Measurements from ENCODE around the gene PHACTR3. TPM values are rescaled to one million over a fixed set of nuclear protein-coding genes. Genes with fewer than 3 reads are reported as not detected.

PHACTR3 gene
- total RNA-seq, 4 donors from 2014 or later, result 0.54 to 0.81 (median 0.59) TPM; not detected in 1

DNA sequence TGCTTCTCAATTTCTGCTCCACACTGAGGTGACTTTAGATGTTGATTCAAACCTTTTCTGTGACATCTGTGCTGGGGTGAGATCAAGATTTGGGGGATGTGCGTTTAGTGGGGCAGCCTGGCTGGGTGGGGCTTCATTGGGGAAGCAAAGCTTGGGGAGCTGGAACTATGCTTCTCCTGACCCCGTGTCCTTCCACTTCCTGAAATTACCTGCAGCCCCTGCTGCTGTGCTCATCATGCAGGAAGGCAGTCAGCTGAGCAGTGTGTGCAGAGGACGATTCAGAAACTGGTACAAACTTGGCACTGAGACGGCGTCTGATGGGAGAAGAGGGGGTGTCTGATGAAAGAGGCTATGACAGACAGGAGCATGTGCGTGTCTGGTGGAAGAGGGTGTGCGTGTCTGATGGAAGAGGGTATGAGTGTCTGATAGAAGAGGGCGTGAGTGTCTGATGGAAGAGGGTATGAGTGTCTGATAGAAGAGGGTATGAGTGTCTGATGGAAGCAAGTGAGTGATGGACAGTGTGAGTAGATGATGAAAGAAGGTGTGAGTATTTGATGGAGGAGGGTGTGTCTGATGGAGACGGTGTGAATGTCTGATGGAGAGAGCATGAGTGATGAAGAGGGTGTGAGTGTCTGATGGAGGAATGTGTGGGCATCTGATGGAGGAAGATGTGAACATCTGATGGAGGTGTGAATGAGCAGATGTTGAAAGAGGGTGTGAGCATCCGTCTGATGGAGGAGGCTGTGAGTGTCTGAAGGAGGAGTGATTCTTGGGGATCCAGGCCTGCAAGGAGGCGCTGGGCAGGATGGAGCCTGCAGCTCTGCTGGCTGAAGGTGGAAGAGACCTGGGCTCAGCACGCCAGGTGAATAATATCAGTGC is 225.7 kb downstream of the PHACTR3 start:
- no peaks in the 10 kb centered on the region for H3K36me3 ChIP-seq
- no peak for ATAC-seq
- H3K27me3 ChIP-seq, result peaks cover 4% of the 10 kb centered on the region
- H3K4me3 ChIP-seq, result no peak overlapping the region
- WGBS, 2 donors (ENCODE audit: low coverage in 1 of 2), result 77 to 90% methylated on average over 4 to 8 of the region's 12 CpGs
- no peak for TF ChIP-seq EP300 (IDR thresholded peaks at IDR 0.05)
- TF ChIP-seq, protein P1, sequence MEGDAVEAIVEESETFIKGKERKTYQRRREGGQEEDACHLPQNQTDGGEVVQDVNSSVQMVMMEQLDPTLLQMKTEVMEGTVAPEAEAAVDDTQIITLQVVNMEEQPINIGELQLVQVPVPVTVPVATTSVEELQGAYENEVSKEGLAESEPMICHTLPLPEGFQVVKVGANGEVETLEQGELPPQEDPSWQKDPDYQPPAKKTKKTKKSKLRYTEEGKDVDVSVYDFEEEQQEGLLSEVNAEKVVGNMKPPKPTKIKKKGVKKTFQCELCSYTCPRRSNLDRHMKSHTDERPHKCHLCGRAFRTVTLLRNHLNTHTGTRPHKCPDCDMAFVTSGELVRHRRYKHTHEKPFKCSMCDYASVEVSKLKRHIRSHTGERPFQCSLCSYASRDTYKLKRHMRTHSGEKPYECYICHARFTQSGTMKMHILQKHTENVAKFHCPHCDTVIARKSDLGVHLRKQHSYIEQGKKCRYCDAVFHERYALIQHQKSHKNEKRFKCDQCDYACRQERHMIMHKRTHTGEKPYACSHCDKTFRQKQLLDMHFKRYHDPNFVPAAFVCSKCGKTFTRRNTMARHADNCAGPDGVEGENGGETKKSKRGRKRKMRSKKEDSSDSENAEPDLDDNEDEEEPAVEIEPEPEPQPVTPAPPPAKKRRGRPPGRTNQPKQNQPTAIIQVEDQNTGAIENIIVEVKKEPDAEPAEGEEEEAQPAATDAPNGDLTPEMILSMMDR (IDR thresholded peaks at IDR 0.05), result no peak
- no peak for TF ChIP-seq POLR2A (IDR thresholded peaks at IDR 0.05)
- TF ChIP-seq POLR2AphosphoS5 (IDR thresholded peaks at IDR 0.05), result no peak
- no peaks in the 10 kb centered on the region for H3K9me3 ChIP-seq
- no peak overlapping the region for H3K27ac ChIP-seq
- peaks cover 0 to 6% (median 0%) of the 10 kb centered on the region in 3 donors for H3K4me1 ChIP-seq

DNA sequence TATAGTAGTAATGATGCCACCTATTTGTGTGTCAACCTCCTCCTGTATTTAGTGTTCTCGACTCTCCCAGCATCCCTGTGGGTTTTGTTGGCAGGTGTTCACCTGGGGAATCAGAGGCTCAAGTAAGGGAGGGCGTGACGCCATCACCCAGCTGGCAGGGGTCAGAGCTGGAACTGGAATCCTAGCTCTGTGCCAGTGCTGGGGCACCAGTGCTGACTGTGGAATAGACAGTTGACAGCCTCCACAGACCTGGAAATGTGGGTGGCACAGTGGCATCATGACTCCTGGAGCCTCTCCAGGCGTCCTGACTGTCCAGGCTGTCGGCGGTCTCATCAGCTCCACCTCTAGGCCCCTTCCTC is 226.3 kb downstream of the PHACTR3 start:
- Histone ChIP-seq H3K9me3 (no peaks in the 10 kb centered on the region), H3K27ac (no peak overlapping the region), H3K4me3 (no peak overlapping the region), H3K27me3 (peaks cover 4% of the 10 kb centered on the region), H3K4me1 (peaks cover 0 to 12% (median under 1%) of the 10 kb centered on the region in 3 donors), H3K36me3 (no peaks in the 10 kb centered on the region)
- WGBS, 2 donors (ENCODE audit: low coverage in 1 of 2), result no CpG with 5 or more reads among the region's 6 CpGs
- ATAC-seq, result no peak
- TF ChIP-seq EP300 (IDR thresholded peaks at IDR 0.05), result no peak
- TF ChIP-seq, protein P1 (IDR thresholded peaks at IDR 0.05), result no peak
- TF ChIP-seq POLR2A (IDR thresholded peaks at IDR 0.05), result no peak
- no peak for TF ChIP-seq POLR2AphosphoS5 (IDR thresholded peaks at IDR 0.05)

DNA sequence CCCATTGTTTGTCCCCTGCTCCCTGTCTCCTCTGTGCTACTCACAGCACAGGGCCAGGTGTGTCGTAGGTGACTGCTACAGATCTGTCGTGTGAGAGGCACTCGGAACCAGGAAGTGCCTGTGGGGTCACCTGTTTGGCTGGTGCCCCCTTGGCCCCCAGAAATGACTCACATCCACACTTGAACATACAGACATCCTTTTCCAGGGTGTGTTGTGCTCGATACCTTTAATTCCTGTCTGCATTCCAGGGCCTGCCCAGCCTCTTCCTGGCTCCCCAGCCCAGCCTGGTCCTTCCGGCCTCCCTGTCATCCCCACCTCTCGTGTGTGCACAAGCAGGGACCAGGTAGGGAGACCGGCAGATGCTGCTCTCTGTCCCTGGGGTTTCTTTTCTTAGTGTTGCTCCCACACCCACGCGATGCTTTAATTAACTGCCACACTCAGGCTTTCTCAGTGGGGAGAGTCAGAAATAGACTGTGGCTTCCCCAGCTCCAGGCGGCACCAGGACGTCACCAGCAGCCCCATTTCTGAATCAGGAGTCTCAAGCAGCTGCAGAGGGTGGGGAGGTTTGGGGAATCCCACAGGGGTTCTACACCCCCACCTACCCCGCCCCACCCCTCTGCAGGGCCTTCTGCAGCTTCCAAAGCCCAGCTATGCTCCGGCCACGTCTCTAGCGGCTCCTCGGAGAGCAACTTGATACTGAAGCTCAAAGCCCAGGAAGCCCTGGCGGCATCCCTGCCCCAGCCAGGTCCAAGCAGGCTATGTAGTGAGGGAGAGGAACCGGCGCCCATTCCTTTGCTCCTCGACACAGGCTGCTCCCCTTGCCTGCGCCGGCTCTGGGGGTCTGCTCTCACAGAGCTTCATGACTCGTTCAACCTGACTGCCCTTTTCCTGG is 226.9 kb downstream of the PHACTR3 start:
- H3K36me3 ChIP-seq, result no peaks in the 10 kb centered on the region
- peaks cover 5% of the 10 kb centered on the region for H3K27me3 ChIP-seq
- peaks cover 0 to 18% (median 7%) of the 10 kb centered on the region in 3 donors for H3K4me1 ChIP-seq
- no peak for ATAC-seq
- H3K9me3 ChIP-seq, result no peaks in the 10 kb centered on the region
- TF ChIP-seq POLR2A (IDR thresholded peaks at IDR 0.05) (no peak), EP300 (IDR thresholded peaks at IDR 0.05) (no peak)
- TF ChIP-seq, protein P1 (IDR thresholded peaks at IDR 0.05), result no peak
- H3K4me3 ChIP-seq, result no peak overlapping the region
- WGBS, 2 donors (ENCODE audit: low coverage in 1 of 2), result 63 to 84% methylated on average over 2 to 13 of the region's 23 CpGs
- H3K27ac ChIP-seq, result no peak overlapping the region

DNA sequence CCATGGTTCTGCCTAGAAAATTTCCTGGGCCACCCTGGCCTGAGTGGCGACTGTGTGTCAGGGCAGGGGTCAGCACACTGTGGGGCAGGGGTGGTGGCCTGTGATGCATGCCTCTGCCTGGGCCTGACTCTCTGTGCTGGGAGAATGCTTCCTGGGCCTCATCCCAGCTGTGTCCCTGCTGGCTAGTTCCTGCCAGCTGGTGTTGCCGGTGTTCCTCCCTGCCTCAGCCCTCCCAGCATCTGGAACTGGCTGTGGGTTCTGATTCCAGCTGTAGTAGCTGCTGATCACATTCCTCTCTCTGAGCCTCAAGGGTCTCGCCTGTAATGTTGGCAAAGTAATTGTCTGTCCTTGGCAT is 227.6 kb downstream of the PHACTR3 start:
- no peaks in the 10 kb centered on the region for H3K9me3 ChIP-seq
- no peak for ATAC-seq
- WGBS, 2 donors (ENCODE audit: low coverage in 1 of 2), result 25% methylated on average over 1 of the region's 3 CpGs; no CpG with 5 or more reads in 1 of the 2 donors
- H3K36me3 ChIP-seq, result no peaks in the 10 kb centered on the region
- H3K27ac ChIP-seq, result no peak overlapping the region
- no peak overlapping the region for H3K4me3 ChIP-seq
- no peak for TF ChIP-seq EP300 (IDR thresholded peaks at IDR 0.05)
- TF ChIP-seq, protein P1 (IDR thresholded peaks at IDR 0.05), result no peak
- TF ChIP-seq POLR2A (IDR thresholded peaks at IDR 0.05), result no peak
- no peak for TF ChIP-seq POLR2AphosphoS5 (IDR thresholded peaks at IDR 0.05)
- H3K4me1 ChIP-seq, result peaks cover 0 to 25% (median 8%) of the 10 kb centered on the region in 3 donors
- H3K27me3 ChIP-seq, result peaks cover 11% of the 10 kb centered on the region

Data from gastroesophageal sphincter (tissue), 4 donors.